Breast epithelium (tissue), 3 donors: Measurements from ENCODE around the gene SIK2.
"Not testable (repeated sequence)": the region's sequence is repeated elsewhere in the genome, so short reads cannot be mapped to it uniquely, and the experiment has no call there.

Experiments used
- CTCF ChIP-seq, 3 donors: fragments of 450-650 bp; IDR thresholded peaks; one replicate each; pipeline ENCODE4 v1.5.1; 2016 to 2017; ENCODE audit warnings: antibody characterized with exemption in 3 of 3, mild to moderate bottlenecking in 3 of 3, moderate library complexity in 3 of 3
- POLR2A ChIP-seq: fragments of 450-650 bp; IDR thresholded peaks from one replicate; pipeline ENCODE4 v1.6.1; 2016; ENCODE audit warnings: antibody characterized with exemption, mild to moderate bottlenecking, moderate library complexity

GRCh38 chr11:111717660-111718059 is 115.4 kb downstream of the SIK2 start:
- not testable (repeated sequence) for TF ChIP-seq CTCF (IDR thresholded peaks at IDR 0.05); POLR2A
